CD4-positive, alpha-beta T cell treated with Interleukin-15 for 1 hour (primary cell): ENCODE data around the gene RRAS2.
"Not testable (repeated sequence)": the region's sequence is repeated elsewhere in the genome, so short reads cannot be mapped to it uniquely, and the experiment has no call there.

Source experiments
- DNase-seq: peaks from one replicate; pipeline ENCODE4 v3.0.0-alpha.2; 2020

The RRAS2 gene

DNA sequence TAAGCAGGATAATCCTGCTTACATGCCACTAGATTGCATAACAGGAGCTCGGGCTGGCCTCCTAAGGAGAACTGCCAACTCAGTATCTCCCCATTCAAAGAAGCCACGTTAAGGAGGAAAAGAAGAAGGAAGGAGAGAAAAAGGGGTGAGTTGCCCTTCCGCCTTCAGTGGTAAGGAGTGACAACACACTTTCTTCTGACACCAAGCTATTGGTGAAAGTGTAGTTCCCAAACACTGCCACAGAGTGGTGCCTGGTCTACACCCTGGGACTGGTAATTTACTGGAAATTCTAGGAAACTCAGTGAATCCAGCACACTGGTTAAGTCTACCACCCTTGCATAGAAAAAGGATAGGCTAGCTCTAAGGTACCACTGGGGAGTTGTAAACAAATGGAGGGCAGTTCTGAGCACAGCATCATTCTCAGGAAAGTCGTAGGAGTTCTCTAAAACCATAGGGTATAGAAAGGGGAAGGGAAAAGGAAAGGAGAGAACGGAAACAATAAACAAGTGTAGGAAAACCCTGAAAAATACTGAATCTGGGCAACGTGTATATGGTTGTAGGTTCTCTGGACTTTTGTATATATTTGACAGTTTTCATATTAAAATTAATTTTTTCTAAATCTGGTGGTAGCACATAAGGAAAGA, 58.2 kb downstream of the RRAS2 start:
- peak; percentile 54 for DNase-seq

DNA sequence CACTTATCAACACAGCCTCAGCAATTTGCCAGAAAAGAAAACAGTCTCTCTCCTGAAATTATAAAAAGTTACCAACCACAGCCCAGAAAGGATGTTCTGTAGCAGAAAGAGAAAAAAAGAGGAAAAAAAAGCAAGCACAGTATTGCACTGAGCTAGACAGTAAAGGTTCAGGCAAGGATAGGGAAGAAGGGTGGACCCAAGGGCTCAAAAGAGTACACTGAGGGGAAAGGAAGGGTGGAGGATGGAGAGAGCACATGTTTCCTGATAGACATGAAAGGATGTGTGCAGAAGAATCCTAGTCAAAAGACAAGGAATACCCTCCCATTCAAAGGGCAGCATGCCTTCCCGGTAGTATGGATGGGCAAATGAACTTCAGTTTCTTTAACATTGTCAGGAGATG, 59.1 kb downstream of the RRAS2 start:
- no peak for DNase-seq

DNA sequence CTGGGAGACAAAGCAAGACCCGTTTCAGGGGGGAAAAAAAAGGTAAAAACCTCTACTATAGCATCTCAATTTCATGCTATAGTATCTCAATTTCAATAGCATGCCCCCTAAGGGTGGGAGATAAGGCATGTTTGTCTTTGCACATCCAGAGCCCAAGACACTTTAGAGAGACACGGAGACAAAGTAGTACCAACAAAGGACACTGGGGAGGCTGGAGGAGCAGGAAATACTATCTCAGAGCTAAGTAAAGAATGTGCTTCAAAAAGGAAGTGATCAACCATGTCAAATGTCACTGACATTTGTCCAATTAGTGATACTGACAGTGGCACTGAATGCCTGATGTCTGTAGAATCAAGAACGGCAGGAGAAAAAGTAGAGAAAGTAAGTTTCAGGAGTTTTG, 68.6 kb downstream of the RRAS2 start:
- DNase-seq, result no peak

DNA sequence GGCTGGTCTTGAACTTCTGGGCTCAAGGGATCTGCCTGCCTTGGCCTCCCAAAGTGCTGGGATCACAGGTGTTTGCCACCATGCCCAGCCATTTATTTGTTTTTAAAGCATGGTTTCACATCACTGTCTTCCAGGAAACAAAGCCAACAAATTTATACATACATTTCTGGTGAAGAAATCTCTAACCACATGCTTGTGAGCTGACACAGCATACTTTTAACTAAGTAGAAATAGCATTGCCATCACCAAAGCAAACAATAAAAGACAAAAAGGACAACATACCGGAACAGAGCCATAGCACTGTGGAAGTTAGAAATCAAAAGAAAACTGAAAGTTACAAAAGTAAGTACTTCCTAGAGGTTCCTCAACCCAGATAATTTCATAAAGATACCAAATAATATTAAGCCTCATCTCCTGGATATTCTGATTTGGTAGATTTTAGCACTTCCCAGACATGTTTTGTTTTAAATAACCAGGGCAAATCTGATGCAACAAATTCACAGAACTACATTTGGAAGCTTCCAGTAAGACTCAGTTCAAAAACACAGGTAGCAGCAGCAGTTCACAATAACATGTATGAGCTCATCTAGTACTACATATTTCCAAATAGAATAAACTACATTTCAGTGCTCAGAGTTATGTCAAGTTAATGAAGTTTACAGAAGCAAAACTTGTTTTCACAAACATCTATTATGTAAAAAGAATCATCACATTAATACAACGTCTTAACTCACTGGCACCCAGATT, 70.6 kb downstream of the RRAS2 start:
- DNase-seq, result no peak

DNA sequence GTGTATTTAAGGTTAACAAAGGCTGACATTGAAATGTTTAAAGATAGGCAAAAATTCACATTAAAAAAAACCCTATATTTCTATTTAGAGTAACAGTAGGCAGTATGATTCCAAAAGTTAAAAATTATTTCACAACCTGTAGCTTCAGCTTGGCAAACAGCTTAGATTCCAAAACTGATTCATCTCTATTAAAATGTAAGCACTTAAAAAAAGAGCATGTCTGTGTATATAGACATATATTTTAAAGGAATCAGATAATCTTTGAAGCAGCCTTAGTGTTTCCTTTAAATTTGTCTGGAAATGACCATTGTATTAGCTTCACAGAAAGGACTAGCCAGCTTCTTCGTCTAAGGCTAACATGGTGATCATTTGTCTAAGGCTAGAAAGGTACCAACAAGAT, 80.1 kb downstream of the RRAS2 start:
- not testable (repeated sequence) for DNase-seq

DNA sequence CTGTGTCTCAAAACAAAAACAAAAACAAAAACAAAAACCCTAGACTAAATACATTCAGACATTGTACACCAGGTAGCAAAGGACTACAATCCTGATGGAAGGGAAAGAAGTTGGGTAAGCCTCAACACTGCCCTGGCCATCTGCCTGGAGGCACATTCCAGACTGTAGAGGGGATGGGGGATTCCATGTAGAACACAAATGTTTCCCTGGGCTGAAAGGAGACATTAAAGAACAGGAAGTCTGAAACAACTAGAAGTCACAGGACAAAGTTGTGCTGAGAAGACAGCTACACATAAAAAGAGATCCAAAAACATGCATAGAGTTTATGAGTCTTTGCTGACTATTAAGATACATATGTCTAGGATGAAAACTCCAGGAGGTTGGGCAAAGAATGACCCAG, 83.9 kb downstream of the RRAS2 start:
- no peak for DNase-seq

DNA sequence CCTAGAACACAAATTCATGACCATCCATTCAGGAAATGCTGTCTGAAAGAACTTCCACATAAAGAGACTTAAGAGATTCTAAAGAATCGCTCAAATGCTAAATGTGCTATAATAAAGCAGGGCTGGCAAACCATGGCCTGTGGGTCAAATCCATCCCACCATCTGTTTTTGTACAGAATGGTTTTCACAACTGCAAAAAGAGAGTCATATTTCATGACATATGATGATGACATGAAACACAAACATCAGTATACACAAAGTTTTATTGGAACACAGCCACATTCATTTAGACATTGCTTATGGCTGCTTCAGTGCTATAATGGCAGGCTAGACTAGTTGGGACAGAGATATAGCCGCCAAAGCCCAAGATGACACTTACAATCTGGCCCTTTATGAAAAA, 85.1 kb downstream of the RRAS2 start:
- DNase-seq, result no peak

DNA sequence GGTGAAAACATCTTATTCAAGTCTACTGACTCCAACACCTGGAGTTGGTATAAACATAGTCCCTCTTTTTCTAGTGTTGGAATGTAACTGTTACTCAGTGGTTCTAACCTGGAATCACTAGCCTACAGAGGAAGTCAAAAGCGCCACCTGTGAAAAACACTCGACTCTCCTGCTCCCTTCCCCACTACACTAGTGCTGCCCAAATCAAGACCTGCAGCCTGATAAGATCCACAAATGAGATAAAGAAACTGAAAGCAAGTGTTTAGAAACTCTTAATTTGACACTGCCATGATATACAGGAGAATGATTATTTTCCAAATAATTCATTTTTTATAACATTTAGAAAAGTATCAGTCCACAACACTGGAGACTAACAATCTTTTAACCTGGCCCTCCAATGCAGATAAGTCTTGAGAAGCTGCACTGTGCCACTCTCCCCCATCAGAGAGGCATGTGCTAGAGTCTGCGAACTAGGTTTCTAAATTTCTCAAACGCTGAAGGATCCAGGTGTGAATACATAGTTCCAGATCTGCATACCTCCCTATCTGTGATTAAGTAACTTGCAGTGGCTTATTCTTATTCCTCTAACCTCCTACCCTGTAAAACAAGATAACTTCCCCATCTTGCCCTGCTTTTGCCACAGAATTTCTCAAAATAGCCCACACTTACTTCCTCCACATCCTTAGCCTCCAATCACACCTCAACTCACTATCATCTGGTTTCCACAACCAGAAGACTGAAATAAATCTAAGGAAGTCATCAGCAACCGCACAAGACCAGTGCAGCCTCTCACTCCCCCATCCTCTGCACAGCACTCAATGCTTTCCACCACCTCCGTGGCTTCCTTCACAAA, 88.1 kb downstream of the RRAS2 start:
- no peak for DNase-seq

DNA sequence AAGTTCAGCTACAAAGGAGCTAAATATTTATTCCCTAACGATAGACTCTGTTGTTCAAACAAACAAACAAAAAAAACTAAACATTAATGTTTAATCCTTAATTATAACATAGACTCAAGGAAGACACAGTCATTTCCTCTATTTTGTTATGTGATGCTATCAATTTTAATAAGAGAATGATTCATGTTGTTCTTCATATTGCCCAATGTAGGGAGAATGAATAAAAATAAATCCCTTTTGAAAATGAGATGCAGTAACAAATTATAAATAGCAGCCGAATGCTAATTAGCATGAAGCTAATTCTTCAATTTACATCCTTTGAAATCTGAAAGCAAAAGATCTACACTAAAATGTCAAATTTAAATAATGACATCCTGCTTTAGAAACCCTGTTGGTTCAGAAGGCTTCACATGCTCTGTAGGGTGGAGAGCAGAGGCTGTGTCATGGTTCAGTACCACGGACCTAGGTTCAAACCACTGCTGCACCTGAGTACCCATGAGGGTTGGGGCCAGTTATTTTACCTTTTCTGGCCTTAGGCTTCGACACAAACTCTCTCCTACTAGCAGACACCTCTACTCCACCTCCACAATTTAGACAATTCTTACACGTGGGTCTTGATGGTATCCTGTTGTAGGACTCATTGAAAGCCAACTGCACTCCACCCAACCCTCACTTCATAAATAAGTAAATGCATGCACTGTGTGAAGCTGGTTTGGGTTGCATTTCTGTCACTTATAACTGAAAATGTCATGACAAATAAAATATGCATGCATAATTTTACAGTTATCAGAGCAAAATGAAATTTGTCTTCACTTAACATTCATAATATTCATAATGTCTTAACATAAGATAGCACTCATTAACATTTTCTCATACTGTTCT, 89.0 kb downstream of the RRAS2 start:
- no peak for DNase-seq

DNA sequence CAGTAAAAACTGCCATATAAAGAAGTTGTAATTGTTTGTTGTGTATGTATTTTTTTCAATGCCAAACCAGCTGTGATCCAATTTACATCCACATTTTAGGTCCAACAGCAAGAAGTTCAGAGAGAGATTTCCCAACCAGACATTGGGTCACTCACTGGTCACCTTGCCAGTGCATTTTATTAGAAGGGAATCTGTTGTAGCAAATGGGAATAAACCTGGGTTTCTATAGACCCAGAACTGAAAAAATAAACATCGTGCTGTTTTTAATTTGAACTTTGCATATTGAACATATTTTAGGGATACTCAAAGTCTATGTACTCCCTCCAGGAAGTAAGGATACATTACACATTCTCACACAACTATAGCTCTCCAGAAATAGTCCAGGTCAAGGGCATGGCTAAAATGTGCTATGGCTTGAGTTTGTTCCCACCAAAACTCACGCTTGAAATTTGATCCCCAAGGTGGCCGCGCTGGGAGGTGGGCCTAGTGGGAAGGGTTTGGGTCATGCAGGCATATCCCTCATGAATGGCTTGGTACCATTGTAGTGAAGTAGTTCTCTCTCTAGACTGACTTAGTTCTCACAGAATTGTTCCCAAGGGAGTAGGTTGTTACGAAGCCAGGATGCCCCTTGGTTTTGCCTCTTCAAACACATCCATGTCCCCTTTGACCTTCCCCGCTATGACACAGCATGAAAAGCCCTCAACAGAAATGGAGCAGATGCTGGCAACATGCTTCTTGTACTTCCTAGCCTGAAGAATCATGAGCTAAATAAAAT, 90.9 kb downstream of the RRAS2 start:
- DNase-seq, result no peak

DNA sequence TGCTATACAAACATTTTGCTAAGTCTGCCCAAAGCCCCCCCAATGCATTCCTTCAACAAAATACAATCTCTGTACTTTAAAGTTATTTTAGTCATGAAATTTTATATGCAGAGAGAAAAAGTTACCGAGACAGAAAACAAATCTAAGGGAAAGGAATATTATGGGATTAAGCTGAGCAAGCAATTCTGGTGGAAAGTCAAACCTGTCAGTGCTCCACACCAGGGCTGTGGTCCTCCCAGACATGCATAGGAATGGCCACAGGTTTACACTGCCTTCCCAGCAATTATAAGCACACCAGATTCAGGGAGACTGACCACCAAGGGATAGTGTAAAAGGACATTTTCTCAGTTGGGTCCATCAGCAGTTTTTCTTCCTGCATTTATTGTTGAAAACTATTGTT, 92.4 kb downstream of the RRAS2 start:
- no peak for DNase-seq

DNA sequence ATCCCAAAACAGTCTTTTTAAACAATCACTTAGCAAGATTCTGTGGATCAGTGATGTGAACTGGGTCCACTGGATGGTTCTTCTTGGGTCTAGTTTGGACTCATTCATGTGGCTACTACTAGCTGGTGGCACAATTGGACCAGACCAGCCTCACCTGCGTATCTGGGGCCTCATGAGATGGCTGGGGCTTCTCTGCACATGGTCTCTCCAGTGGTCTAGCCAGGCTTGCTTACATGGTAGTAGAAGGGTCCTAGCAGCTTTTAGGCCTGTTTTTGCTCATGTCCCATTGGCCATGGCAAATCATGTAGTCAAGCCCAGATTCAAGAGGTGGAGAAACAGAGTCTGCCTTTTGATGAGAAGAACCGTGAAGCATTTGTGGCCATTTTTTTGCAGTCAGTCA, 94.0 kb downstream of the RRAS2 start:
- DNase-seq, result no peak

DNA sequence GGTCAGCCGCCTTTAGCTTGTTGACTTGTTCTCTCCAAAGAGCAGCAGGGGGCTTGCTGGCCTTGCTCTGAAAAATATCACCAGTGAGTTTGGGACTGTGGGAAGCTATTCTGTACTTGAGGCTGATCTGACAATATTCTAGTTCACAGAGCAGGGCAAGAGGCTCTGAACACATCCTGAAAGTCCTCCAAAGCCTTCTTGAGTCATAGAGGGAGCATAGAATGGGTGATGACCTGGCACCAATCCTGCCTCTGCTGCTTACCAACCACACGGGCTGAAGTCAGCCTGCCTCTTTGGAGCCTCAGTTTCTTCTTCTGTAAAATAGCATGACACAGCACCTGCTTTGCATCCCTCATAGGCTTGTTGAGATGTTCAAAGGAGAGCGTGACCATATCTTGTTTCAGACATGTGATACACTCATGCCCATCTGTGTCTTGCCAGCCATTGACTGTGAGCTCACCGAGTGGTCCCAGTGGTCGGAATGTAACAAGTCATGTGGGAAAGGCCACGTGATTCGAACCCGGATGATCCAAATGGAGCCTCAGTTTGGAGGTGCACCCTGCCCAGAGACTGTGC, 96.6 kb downstream of the RRAS2 start:
- no peak for DNase-seq

DNA sequence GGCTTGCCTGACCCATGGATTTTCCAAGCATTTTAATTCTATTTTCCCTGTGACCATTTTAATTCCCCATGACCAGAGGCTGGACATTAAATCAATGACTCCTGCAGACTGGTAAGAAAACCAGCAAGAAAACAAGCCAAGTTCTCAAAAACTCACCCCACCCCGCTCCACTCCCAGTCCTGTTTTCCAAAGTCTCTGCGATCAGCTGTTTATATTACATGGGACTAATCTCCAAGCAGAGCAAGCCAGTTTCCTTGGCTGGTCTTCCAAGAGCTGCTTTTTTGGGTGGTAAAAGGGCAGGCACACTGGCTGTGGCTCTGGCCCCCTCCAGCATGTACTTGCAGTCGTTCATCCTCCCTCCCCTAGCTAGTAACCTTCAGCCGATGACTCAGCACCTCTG, 97.9 kb downstream of the RRAS2 start:
- no peak for DNase-seq

DNA sequence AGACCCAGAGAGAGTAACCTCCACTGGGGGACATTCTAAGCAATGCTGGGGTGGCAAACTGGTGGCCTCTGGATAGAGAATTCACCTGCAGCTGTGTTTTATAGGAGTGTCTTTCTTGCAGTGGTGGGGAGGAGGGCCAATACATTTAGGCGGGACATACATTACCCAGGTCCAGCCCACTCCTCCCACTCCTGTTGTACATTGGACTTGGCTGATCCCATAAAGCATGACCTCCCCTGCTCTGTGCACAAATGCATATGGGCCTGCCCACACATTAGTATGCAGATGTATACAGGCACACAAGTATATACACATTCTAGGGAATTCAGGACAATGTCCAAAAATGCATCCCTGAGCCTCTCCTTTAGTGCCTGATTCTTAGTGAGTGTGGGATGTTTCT, 99.1 kb downstream of the RRAS2 start:
- no peak for DNase-seq

DNA sequence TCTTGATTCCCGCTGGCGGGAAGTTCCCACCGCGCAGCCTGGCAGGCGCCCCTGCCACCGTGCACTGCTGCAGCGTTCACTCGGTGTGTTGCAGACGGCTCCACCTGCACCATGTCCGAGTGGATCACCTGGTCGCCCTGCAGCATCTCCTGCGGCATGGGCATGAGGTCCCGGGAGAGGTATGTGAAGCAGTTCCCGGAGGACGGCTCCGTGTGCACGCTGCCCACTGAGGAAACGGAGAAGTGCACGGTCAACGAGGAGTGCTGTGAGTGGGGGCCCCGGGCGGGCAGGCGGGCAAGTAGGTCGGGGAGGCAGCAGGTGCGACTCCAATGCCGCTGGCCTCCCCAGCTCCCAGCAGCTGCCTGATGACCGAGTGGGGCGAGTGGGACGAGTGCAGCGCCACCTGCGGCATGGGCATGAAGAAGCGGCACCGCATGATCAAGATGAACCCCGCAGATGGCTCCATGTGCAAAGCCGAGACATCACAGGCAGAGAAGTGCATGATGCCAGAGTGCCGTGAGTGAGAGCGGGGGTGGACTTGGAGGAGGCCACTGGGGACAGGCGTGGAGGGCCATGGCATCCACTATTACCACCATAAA, 99.7 kb downstream of the RRAS2 start:
- no peak for DNase-seq

DNA sequence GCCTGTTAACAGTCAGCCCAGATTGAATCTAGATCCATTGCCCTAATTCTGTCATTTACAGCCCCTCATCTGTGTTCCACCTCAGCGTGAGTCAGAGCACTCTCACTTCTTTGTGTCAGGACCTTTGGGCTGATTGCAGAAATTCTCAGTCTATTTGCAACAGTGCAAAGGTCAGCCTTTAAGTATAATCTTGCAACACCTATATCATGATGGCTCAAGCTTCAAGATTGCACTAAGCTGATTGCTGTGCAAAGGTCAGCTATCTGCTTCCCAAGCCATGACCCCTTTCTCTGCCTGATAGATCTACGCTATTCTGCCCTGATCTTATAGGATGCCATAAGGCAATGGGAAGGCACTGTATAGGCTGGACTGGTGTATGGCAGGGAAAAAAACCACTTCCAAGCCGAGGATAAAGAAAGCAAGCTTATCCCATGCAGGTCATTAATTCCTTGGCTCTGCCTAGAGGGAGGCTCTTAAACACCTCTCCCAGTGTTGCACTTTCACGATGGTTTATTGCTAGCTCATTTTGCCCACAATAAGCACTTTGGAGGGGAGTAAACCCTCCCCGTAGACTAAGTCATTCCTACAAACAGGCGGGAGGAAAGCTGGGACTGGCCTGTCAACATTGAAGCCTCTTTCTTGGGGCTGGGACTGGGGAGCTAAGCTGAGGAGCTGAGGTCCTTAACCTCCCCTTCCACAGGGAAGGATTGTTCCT, 100.6 kb downstream of the RRAS2 start:
- no peak for DNase-seq

DNA sequence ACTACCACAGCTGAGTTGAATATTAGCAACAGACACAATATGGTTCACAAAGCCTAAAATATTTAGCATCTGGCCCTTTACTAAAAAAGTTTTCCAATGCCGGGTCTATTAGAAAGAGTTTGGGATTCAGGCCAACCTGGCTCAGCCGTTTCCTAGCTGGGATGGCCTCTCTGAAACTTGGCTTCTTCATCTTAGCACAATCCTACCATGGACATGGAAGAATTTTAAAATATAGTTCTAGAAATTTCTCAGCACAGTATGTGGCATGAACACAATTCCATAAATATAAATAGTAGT, 103.8 kb downstream of the RRAS2 start:
- no peak for DNase-seq

DNA sequence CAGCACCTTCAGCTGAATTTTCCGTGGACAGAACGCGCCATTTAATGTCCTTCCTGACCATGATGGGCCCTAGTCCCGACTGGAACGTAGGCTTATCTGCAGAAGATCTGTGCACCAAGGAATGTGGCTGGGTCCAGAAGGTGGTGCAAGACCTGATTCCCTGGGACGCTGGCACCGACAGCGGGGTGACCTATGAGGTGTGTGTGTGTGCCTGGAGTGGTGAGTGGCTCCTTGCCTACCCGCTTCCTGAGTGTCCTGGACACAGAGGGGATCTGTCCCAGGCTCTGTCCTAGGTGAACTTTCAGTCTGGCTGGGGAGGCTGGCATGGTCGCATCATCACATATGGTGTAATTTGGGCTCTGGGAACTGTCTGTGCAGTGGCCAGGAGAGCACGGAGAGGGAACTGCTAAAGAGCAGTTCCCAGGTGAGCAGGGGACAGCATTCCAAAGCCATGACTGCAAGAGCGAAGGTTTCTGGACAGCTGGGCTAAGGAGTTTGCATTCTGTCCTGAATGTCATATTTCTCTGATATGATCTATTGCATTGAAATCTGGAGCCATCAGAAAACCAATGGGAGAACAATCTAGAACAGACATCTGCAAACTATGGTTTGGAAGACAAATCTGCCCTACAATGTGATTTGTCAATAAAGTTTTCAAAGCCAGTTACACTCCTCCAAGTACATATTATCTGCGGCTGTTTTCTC, 104.3 kb downstream of the RRAS2 start:
- DNase-seq, result no peak

DNA sequence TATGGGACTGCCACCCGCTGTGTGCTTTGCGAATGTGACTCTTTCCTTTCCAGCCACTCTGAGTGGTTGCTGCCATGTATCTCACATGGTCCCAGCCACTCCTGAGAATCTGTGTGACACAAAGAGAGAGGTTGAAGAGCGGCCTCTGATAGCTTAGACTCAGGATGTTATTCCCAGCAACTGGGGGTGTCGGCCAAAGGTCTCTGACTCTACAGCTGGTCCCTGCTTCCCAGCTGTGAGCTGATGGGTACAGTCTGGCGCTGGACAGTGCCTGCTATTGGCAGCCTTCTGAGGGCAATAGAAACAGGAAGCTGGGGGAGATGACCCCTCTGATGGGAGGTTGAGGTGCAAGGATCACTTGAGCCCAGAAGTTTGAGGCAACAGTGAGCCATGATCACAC, 105.1 kb downstream of the RRAS2 start:
- DNase-seq, result no peak
